Measurements from ENCODE around the gene HOXD3.

DNA sequence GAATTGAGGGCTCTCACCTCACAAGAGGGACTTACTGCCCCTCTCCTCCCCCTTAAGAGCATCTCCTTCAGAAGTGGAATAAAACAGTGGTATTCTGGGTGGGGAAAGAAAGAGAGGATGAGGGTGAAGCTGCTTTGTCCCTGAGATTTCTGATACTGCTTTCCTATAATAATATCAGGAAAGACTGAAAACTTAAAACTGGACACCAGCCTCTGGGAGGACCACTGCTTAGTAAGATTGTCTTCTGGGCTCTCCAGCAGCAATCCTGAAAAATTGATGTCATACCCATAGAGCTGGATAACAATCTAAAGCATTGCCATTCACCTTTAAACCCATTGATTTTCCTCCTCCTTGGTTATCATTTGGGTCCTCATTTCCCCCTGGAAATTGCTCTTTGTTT lies 10.5 kb upstream of the HOXD3 start:
- TF ChIP-seq, protein P1, sequence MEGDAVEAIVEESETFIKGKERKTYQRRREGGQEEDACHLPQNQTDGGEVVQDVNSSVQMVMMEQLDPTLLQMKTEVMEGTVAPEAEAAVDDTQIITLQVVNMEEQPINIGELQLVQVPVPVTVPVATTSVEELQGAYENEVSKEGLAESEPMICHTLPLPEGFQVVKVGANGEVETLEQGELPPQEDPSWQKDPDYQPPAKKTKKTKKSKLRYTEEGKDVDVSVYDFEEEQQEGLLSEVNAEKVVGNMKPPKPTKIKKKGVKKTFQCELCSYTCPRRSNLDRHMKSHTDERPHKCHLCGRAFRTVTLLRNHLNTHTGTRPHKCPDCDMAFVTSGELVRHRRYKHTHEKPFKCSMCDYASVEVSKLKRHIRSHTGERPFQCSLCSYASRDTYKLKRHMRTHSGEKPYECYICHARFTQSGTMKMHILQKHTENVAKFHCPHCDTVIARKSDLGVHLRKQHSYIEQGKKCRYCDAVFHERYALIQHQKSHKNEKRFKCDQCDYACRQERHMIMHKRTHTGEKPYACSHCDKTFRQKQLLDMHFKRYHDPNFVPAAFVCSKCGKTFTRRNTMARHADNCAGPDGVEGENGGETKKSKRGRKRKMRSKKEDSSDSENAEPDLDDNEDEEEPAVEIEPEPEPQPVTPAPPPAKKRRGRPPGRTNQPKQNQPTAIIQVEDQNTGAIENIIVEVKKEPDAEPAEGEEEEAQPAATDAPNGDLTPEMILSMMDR (IDR thresholded peaks at IDR 0.05), result no peak
- TF ChIP-seq POLR2A (IDR thresholded peaks at IDR 0.05), result no peak

Measured in esophagus squamous epithelium (tissue), 4 donors.